ENCODE results near the gene KNDC1.
"Not testable (repeated sequence)": the region's sequence is repeated elsewhere in the genome, so short reads cannot be mapped to it uniquely, and the experiment has no call there.

KNDC1 gene

GRCh38 chr10:133159950-133160825 is at the start of gene KNDC1 (continued):
- TF ChIP-seq ZNF121 (tag by site-specific recombination; IDR thresholded peaks at IDR 0.05) (no peak), BCL6B (tag by site-specific recombination; IDR thresholded peaks at IDR 0.05) (no peak), ZNF239 (tag by site-specific recombination; IDR thresholded peaks at IDR 0.05) (no peak), ZNF449 (tag by site-specific recombination; IDR thresholded peaks at IDR 0.05) (peak; percentile 81), MYNN (tag by site-specific recombination; IDR thresholded peaks at IDR 0.05; ENCODE audit: borderline replicate concordance) (no peak)

DNA sequence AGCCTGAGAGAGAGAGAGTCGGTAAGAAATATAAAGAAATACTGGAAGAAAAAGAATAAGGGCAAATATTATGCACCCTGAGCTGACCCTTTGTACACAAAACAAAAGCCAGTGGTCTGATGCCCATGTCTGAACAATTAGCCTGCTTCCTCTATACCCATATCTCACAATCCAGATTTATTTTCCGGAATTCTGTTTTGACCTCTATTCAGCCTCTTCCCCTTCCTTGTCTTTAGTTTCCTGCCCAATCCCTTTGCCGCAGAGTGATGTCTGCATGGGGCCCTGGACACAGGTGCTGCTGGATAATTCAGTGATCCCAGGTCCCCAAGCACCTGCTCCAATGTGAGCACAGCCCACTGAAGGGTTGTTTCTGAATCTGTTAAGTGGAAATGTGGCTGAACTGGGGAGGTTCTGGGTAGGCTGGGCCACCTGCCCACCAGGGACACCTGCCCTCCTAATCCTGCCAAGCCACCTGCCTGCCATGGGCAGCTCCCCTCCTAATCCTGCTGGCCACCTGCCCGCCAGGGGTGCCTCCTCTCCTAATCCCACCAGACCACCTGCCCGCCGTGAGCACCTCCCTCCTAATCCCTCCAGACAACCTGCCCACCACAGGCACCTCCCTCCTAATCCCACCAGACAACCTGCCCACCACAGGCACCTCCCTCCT is 49.3 kb upstream of the KNDC1 start:
- TF ChIP-seq, protein P1, sequence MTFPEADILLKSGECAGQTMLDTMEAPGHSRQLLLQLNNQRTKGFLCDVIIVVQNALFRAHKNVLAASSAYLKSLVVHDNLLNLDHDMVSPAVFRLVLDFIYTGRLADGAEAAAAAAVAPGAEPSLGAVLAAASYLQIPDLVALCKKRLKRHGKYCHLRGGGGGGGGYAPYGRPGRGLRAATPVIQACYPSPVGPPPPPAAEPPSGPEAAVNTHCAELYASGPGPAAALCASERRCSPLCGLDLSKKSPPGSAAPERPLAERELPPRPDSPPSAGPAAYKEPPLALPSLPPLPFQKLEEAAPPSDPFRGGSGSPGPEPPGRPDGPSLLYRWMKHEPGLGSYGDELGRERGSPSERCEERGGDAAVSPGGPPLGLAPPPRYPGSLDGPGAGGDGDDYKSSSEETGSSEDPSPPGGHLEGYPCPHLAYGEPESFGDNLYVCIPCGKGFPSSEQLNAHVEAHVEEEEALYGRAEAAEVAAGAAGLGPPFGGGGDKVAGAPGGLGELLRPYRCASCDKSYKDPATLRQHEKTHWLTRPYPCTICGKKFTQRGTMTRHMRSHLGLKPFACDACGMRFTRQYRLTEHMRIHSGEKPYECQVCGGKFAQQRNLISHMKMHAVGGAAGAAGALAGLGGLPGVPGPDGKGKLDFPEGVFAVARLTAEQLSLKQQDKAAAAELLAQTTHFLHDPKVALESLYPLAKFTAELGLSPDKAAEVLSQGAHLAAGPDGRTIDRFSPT (tag by site-specific recombination; IDR thresholded peaks at IDR 0.05): no peak
- TF ChIP-seq, protein P2, sequence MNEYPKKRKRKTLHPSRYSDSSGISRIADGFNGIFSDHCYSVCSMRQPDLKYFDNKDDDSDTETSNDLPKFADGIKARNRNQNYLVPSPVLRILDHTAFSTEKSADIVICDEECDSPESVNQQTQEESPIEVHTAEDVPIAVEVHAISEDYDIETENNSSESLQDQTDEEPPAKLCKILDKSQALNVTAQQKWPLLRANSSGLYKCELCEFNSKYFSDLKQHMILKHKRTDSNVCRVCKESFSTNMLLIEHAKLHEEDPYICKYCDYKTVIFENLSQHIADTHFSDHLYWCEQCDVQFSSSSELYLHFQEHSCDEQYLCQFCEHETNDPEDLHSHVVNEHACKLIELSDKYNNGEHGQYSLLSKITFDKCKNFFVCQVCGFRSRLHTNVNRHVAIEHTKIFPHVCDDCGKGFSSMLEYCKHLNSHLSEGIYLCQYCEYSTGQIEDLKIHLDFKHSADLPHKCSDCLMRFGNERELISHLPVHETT (tag by site-specific recombination; IDR thresholded peaks at IDR 0.05): no peak
- TF ChIP-seq SCRT1 (tag by site-specific recombination; IDR thresholded peaks at IDR 0.05; ENCODE audit: borderline replicate concordance) (no peak), SP3 (tag by site-specific recombination; IDR thresholded peaks at IDR 0.05) (no peak), ZNF830 (tag by site-specific recombination; IDR thresholded peaks at IDR 0.05; ENCODE audit: low read depth) (no peak), ZNF664 (tag by site-specific recombination; IDR thresholded peaks at IDR 0.05) (no peak), ZNF776 (tag by site-specific recombination; IDR thresholded peaks at IDR 0.05; ENCODE audit: borderline replicate concordance) (no peak), ZEB2 (tag by site-specific recombination; IDR thresholded peaks at IDR 0.05) (no peak), ZNF280D (tag by site-specific recombination; IDR thresholded peaks at IDR 0.05) (no peak), INSM2 (tag by site-specific recombination; IDR thresholded peaks at IDR 0.05) (no peak), ZNF155 (tag by site-specific recombination; IDR thresholded peaks at IDR 0.05) (no peak), ZNF174 (tag by site-specific recombination; IDR thresholded peaks at IDR 0.05) (no peak)
- TF ChIP-seq, protein P3, sequence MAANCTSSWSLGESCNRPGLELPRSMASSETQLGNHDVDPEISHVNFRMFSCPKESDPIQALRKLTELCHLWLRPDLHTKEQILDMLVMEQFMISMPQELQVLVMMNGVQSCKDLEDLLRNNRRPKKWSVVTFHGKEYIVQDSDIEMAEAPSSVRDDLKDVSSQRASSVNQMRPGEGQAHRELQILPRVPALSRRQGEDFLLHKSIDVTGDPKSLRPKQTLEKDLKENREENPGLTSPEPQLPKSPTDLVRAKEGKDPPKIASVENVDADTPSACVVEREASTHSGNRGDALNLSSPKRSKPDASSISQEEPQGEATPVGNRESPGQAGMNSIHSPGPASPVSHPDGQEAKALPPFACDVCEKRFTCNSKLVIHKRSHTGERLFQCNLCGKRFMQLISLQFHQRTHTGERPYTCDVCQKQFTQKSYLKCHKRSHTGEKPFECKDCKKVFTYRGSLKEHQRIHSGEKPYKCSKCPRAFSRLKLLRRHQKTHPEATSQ (tag by site-specific recombination; IDR thresholded peaks at IDR 0.05): no peak
- POLR2A ChIA-PET: no interaction called here
- no peaks in the 10 kb centered on the region for H3K36me3 ChIP-seq (ENCODE audit: control insufficient read depth in 2 of 2, insufficient read depth in 1 of 2, low read length in 2 of 2)
- CTCF ChIA-PET: interaction anchor here (0.6 kb wide), 1 partner anchor 601 kb away, joined by 3 read pairs; no protein-coding TSS in a partner anchor
- no peak overlapping the region for H3K27ac ChIP-seq (ENCODE audit: extremely low read depth, low read depth, low read length)
- H3K4me1 ChIP-seq (ENCODE audit: control insufficient read depth, insufficient read depth, low read length): no peaks in the 10 kb centered on the region
- no peak overlapping the region for H3K4me3 ChIP-seq (ENCODE audit: low read depth, low read length)
- H3K9me3 ChIP-seq (ENCODE audit: control insufficient read depth, insufficient read depth, low read depth, low read length): no peaks in the 10 kb centered on the region

DNA sequence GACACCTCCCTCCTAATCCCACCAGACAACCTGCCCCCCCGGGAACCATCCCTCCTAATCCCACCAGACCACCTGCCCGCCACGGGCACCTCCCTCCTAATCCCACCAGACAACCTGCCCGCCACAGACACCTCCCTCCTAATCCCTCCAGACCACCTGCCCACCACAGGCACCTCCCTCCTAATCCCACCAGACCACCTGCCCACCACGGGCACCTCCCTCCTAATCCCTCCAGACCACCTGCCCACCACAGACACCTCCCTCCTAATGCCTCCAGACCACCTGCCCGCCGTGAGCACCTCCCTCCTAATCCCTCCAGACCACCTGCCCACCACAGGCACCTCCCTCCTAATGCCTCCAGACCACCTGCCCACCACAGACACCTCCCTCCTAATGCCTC is 48.4 kb upstream of the KNDC1 start:
- H3K27ac ChIP-seq (ENCODE audit: extremely low read depth, low read depth, low read length); H3K4me3 ChIP-seq (ENCODE audit: low read depth, low read length); H3K9me3 ChIP-seq (ENCODE audit: control insufficient read depth, insufficient read depth, low read depth, low read length); H3K36me3 ChIP-seq (ENCODE audit: control insufficient read depth in 2 of 2, insufficient read depth in 1 of 2, low read length in 2 of 2); POLR2A ChIA-PET; CTCF ChIA-PET; H3K4me1 ChIP-seq (ENCODE audit: control insufficient read depth, insufficient read depth, low read length): not testable (repeated sequence)
